Germinal center (tissue), 1 donor: ENCODE data around the gene ULK3.

Experiments used
- DNase-seq: peaks from one replicate; pipeline ENCODE4 v3.0.0; 2012; ENCODE audit warnings: mixed read lengths, low spot score

The ULK3 gene

GRCh38 chr15:74799255-74799855 is 43.6 kb downstream of the ULK3 start:
- no peak for DNase-seq

- peak; percentile 50 for DNase-seq
Measured at GRCh38 chr15:74798388-74799254, 44.3 kb downstream of the ULK3 start.

- DNase-seq, result no peak
Measured at GRCh38 chr15:74795966-74796625, 46.9 kb downstream of the ULK3 start.

- DNase-seq, result no peak
Measured at GRCh38 chr15:74794970-74795349, 48.0 kb downstream of the ULK3 start.

GRCh38 chr15:74794248-74794969 is 48.5 kb downstream of the ULK3 start:
- no peak for DNase-seq

GRCh38 chr15:74793135-74794028 is 49.6 kb downstream of the ULK3 start:
- peak; percentile 50 for DNase-seq

- no peak for DNase-seq
Measured at GRCh38 chr15:74792227-74793016, 50.5 kb downstream of the ULK3 start.

- no peak for DNase-seq
Measured at GRCh38 chr15:74791667-74792066, 51.3 kb downstream of the ULK3 start.

- no peak for DNase-seq
Measured at GRCh38 chr15:74791007-74791406, 51.9 kb downstream of the ULK3 start.

GRCh38 chr15:74790080-74790916 is 52.7 kb downstream of the ULK3 start:
- peak; percentile 62 for DNase-seq

GRCh38 chr15:74789741-74790079 is 53.2 kb downstream of the ULK3 start:
- DNase-seq, result no peak

- DNase-seq, result peak; percentile 67
Measured at GRCh38 chr15:74789171-74789631, 53.8 kb downstream of the ULK3 start.

- peak; percentile 71 for DNase-seq
Measured at GRCh38 chr15:74788683-74789151, 54.2 kb downstream of the ULK3 start.

- peak; percentile 58 for DNase-seq
Measured at GRCh38 chr15:74788042-74788682, 54.8 kb downstream of the ULK3 start.

GRCh38 chr15:74787251-74788041 is 55.5 kb downstream of the ULK3 start:
- DNase-seq, result peak; percentile 87

GRCh38 chr15:74786551-74787165 is 56.3 kb downstream of the ULK3 start:
- no peak for DNase-seq
